GM21360 (cell line): Measurements from ENCODE around the gene NALF2.

Experiments used
- ATAC-seq: cut with Tn5 transposase; IDR thresholded peaks from one replicate; pipeline ENCODE4 v1.9.1; 2021; ENCODE audit warnings: mild to moderate bottlenecking, moderate library complexity; ENCODE audit not compliant: unreplicated experiment

The NALF2 gene

DNA sequence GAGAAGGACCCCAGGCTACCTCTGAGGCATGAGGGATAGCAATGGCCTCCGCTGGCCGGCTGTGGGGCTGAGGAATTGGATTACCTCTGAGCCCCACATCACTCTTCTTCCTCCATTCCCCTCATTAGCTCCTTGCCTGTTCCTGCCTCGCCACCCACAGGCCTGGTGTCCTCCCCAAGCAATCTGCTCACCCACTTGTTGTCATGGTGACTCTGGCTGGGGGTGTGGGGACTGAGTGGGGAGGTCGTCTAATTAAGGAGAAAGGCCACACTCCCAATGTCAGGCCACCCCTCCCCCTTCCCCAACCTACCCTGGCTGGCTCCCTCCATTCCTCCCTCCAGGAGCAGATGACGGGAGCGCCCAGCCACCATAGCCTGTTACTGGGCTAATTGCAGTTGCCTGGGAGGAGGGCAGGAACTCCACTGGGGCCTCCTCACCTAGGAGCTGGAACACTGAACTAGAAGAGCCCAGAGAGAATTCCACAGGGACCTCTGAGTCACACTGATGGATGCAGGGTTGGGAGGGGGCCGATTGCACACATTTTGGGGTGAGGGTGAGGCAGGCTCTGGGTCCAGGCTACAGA lies 20.7 kb downstream of the NALF2 start:
- no peak for ATAC-seq

GRCh38 chrX:69530306-69530705 lies 26.2 kb downstream of the NALF2 start:
- ATAC-seq: no peak

- ATAC-seq: no peak
Observed at GRCh38 chrX:69531031-69531755, 27.1 kb downstream of the NALF2 start.

- no peak for ATAC-seq
Observed at GRCh38 chrX:69535661-69536060, 31.5 kb downstream of the NALF2 start.

- peak; percentile 76 for ATAC-seq
Observed at GRCh38 chrX:69538321-69538876, 34.3 kb downstream of the NALF2 start.

DNA sequence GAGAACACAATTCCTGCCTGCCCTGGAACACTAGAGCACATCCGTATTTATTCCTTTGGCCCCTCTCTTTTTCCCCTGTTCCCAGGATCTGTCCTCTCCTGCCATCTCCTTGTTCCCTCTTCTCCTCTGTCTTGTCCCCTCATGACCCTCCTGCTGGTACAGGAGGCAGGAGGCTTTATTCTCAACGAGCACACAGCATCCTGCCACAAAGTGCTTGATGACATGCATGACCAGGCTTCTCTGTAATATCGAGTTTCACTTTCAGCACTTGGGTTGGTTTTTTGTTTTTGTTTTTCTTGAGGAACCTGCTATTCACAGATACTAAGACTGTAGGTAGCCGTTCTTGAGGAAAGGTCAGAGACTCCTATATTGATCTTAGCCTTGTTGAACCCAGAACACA lies 35.3 kb downstream of the NALF2 start:
- no peak for ATAC-seq

- no peak for ATAC-seq
Observed at GRCh38 chrX:69541956-69542355, 37.8 kb downstream of the NALF2 start.

DNA sequence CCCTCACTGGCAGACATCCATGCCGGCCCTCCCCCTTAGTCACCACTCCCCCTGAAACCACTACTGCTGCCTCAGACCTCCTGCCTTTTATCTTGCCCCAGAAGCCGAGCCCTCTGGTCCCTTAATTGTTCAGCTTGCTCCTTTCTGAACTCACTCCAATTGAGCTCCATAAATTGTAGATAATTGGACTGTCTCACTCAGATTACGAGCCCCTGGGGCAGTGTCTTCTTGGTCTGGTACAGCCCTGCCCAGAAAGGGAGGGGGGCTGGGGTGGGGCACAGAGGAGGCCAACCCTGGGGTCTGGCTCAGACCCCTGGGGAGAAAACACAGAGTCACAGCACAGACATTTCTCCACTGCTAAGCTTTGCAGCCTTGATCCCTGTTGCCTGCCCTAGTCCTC lies 39.4 kb downstream of the NALF2 start:
- ATAC-seq: no peak

GRCh38 chrX:69546417-69546816 lies 42.3 kb downstream of the NALF2 start:
- no peak for ATAC-seq

DNA sequence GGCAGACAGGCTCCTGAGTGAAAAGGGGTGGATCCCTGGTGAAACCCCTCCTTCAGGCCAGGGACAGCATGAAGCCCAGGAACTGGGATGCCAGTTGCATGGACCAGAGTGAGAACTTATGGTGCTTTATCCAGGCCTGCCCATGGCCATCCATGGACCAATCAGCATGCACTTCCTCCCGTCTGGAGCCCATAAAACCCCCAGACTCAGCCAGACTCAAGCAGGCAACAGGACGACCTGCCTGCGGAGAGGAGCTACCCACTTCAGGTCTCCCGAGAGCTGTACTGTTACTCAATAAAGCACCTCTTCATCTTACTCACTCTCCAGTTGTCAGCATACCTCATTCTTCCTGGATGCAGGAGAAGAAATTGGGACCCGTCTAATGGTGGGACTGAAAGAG lies 42.9 kb downstream of the NALF2 start:
- no peak for ATAC-seq

- ATAC-seq: no peak
Observed at GRCh38 chrX:69551421-69552009, 47.4 kb downstream of the NALF2 start.

DNA sequence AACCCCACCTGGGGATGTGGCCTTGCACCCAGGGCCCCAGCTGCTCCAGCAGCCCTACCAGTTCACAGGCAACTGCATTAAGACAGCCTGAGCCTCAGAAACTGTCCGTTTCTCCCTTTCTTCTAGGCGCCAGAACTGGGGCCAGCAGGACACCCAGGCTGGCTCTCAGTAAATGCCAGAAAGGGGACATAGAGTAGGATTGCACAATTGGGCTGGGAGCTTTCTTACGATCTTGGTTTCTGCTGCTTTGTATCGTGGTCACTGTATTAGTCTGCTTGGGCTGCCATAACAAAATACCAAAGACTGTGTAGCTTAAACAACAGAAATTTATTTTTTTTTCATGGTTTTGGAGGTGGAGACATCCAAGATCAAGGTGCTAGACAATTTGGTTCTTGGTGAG lies 48.4 kb downstream of the NALF2 start:
- no peak for ATAC-seq
